Muscle of arm (tissue), 12 donors: Measurements from ENCODE around the gene TNPO2. TPM values are rescaled to one million over a fixed set of nuclear protein-coding genes. Genes with fewer than 3 reads are reported as not detected.
"Not testable (repeated sequence)": the region's sequence is repeated elsewhere in the genome, so short reads cannot be mapped to it uniquely, and the experiment has no call there.

Experiments used
- DNase-seq: peaks from one replicate; pipeline ENCODE4 v3.0.0-alpha.2; 2013
- polyA plus RNA-seq, 12 donors: library from polyadenylated mRNA; unstranded; fragments of 120-200 nt; gene quantifications; one replicate each; pipeline ENCODE4 v1.2.1, GENCODE V29; 2013; ENCODE audit not compliant: insufficient read length in 12 of 12

The TNPO2 gene
- polyA plus RNA-seq, 12 donors: 37.4 to 93.0 (median 51.3) TPM; not detected in 1

GRCh38 chr19:12745166-12745897 lies 21.6 kb upstream of the TNPO2 start:
- DNase-seq: no peak

- DNase-seq: no peak
Measured at GRCh38 chr19:12737835-12738351, 14.2 kb upstream of the TNPO2 start.

GRCh38 chr19:12736995-12737834 lies 13.5 kb upstream of the TNPO2 start, which contains the start of gene GET3:
TSS of gene GET3 (plus strand) at chr19:12737497. CDS start at chr19:12737506, 9 bp downstream.
- peak; percentile 95 for DNase-seq

GRCh38 chr19:12733369-12734214 lies 9.9 kb upstream of the TNPO2 start:
- DNase-seq: peak; percentile 18

GRCh38 chr19:12731337-12731736 lies 7.6 kb upstream of the TNPO2 start:
- no peak for DNase-seq

- no peak for DNase-seq
Measured at GRCh38 chr19:12730064-12730463, 6.3 kb upstream of the TNPO2 start.

GRCh38 chr19:12727745-12728433 lies 4.2 kb upstream of the TNPO2 start:
- DNase-seq: no peak

GRCh38 chr19:12726988-12727316 lies 3.2 kb upstream of the TNPO2 start:
- DNase-seq: no peak

- not testable (repeated sequence) for DNase-seq
Measured at GRCh38 chr19:12725612-12726011, 1.9 kb upstream of the TNPO2 start.

- DNase-seq: no peak
Measured at GRCh38 chr19:12723381-12723640, 421 bp downstream of the TNPO2 start.

- DNase-seq: peak; percentile 98
Measured at GRCh38 chr19:12722566-12723380, 959 bp downstream of the TNPO2 start.

GRCh38 chr19:12721656-12722565 lies 1.8 kb downstream of the TNPO2 start:
- DNase-seq: peak; percentile 80

- DNase-seq: peak; percentile 29
Measured at GRCh38 chr19:12720851-12721655, 2.7 kb downstream of the TNPO2 start.

GRCh38 chr19:12720296-12720695 lies 3.4 kb downstream of the TNPO2 start:
- no peak for DNase-seq

- no peak for DNase-seq
Measured at GRCh38 chr19:12715929-12716328, 7.8 kb downstream of the TNPO2 start.

- DNase-seq: no peak
Measured at GRCh38 chr19:12715102-12715501, 8.6 kb downstream of the TNPO2 start.

GRCh38 chr19:12713304-12713703 lies 10.4 kb downstream of the TNPO2 start:
- not testable (repeated sequence) for DNase-seq

- DNase-seq: not testable (repeated sequence)
Measured at GRCh38 chr19:12712077-12712476, 11.7 kb downstream of the TNPO2 start.

- DNase-seq: no peak
Measured at GRCh38 chr19:12711187-12711586, 12.5 kb downstream of the TNPO2 start.
